ENCODE results near the gene UQCRH.
"Not testable (repeated sequence)": the region's sequence is repeated elsewhere in the genome, so short reads cannot be mapped to it uniquely, and the experiment has no call there.

The UQCRH gene

DNA sequence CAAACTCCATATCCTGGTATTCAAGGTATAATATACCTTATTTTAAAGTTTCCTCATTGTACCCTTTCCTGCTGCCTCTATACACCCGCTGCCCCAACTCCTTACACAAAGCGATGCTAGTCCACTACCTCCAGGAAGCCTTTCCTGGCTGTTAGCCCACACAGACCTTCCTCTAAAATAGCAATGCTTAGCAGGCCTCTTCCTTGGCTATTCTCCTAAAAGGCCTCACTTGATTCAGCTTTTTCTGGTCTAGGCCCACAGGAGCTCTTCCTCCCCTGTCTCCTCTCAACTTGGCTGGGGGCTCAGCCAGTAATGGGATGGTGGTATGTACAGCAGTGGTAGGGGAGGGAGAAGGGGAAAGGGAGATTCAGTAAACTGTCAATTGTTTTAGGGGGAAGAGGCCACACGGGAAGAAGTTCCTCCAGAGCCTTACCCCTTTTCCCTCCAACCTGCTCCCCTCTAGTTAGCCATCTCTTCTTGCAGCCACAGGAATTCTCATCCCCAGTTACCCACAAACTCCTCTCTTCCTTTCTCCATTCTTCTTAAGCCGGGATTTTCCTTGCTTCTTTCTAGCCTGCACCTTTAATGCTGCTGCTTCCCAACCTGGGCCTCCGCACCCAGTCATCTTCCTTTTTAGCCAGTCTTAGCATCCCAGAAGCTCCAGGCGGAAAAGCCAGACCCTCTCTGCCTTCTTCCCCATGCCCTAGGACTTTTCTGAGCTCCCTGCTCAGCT is 2.7 kb upstream of the UQCRH start:
- DNase-seq (ENCODE audit: low spot score) = no peak

DNA sequence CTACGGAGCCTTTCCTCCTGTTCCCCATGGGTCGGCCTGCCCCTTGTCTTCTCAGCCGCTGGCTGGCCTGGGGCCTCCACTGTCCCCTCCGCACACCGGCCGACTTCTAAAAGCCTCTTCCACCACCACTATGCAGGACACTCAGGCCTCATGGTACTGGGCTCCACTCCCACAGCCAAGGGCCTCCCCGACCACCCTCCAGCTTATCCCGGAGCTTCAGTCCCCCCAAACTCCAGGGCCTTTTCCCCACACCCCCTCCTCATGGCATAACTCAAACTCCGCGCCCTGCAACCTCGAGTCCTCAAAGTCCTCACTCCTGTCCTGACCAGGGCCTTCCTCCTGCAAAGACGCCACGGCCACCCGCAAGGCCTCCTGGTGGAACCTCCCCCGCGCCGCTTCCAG is 2.1 kb upstream of the UQCRH start:
- no peak for DNase-seq (ENCODE audit: low spot score)

GRCh38 chr1:46301808-46302640 is 1.5 kb upstream of the UQCRH start:
- peak; percentile 71 for DNase-seq (ENCODE audit: low spot score)

- no peak for DNase-seq (ENCODE audit: low spot score)
These were observed 859 bp upstream of the UQCRH start for GRCh38 chr1:46302641-46303037.

DNA sequence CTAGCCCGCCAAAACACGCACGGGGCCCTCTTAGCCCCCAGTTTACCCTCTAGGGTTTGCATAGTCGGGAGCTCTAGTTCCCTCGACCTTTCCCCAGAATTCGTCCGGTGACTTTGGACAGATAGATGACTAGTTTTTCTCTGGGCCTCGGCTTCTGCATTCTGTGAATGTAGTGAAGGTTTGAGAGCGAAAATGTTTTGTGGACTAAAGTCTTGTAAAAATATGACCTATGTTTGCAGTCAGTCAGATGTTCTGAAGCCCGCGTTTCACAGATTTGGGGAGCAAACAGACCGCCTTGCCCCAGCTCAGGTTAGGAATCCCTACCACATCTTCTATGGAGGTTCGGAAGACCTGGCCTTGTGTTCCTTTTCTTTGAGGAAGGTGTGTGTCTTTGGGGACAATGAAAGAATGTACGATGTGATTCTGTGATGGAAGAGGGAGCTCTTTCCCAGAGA is 401 bp downstream of the UQCRH start:
- no peak for DNase-seq (ENCODE audit: low spot score)

DNA sequence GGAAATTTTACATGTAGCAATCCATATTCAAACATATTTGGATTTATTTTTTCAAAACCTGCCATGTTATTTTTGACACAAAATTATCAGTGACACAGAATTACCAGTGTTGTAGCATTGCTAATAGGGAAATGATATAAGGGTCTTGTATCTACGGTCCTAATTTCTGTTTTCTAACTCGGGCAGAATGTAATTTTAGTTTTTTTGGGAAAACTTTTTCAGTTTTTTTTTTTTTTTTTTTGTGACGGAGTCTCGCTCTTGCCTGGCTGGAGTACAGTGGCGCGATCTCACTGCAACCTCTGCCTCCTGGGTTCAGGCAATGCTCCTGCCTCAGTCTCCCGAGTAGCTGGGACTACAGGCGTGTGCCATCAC is 2.6 kb downstream of the UQCRH start:
- no peak for DNase-seq (ENCODE audit: low spot score)

GRCh38 chr1:46309401-46310159 is 6.1 kb downstream of the UQCRH start:
- DNase-seq (ENCODE audit: low spot score) = no peak

DNA sequence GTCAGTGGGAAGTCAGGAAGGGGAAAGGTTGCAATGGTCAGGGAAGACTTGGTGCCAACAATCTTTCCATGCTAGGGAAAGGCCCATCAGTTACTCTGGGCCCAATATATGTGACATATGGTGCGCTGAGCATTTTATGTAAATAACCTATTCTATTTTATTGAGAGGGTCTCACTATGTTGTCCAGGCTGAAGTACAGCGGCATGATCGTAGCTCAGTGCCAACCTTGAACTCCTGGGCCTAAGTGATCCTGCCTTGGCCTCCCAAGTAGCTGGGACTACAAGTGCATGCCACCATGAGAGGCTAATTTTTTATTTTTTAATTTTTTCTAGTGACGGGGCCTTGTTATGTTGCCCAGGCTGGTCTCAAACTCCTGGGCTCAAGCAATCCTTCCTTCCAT is 6.8 kb downstream of the UQCRH start:
- DNase-seq (ENCODE audit: low spot score) = no peak

GRCh38 chr1:46315669-46316403 is 12.3 kb downstream of the UQCRH start:
- DNase-seq (ENCODE audit: low spot score) = no peak

DNA sequence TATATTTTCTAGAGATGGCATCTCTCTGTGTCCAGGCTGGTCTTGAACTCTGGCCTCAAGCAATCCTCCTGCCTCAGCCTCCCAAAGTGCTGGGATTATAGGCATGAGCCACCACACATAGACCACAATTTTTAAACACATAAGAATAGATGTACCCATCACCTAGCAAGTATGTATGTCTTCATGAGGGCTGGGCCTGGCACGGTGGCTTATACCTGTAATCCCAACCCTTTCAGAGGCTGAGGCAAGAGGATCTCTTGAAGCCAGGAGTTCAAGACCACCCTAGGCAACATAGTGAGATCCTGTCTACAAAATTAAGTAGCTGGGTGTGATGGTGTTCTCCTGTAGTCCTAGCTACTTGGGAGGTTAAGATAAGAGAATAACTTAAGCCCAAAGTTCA is 13.8 kb downstream of the UQCRH start:
- DNase-seq (ENCODE audit: low spot score) = no peak

DNA sequence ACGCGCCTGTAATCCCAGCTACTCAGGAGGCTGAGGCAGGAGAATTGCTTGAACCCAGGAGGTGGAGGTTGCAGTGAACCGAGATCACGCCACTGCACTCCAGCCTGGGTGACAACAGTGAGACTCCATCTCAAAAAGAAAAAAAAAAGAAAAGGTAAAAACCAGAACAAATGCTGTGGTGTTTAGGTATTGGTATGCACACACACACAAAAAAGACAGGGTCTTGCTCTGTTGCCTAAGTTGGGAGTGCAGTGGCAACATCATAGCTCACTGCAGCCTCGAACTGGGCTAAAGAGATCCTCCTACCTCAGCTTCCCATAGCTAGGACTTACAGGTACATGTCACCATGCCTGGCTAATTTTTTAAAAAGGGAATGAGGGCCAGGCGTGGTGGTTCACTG is 15.8 kb downstream of the UQCRH start:
- not testable (repeated sequence) for DNase-seq (ENCODE audit: low spot score)

DNA sequence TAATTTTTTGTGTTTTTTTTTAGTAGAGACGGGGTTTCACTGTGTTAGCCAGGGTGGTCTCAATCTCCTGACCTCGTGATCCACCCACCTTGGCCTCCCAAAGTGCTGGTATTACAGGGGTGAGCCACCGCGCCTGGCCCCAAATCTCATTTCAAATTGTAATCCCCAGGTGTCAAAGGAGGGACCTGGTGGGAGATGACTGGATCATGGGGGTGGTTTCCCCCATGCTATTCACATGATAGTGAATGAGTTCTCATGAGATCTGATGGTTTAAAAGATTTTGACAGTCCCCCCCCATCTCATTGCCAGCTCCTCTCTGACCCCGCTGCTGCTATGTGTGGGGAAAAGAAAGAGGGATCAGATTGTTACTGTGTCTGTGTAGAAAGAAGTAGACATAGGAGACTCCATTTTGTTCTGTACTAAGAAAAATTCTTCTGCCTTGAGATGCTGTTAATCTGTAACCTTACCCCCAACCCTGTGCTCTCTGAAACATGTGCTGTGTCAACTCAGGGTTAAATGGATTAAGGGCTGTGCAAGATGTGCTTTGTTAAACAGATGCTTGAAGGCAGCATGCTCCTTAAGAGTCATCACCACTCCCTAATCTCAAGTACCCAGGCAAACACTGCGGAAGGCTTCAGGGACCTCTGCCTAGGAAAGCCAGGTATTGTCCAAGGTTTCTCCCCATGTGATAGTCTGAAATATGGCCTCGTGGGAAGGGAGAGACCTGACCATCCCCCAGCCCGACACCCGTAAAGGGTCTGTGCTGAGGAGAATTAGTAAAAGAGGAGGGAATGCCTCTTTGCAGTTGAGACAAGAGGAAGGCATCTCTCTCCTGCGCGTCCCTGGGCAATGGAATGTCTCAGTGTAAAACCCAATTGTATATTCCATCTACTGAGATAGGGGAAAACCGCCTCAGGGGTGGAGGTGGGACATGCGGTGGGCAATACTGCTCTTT is 16.7 kb downstream of the UQCRH start:
- DNase-seq (ENCODE audit: low spot score) = not testable (repeated sequence)

DNA sequence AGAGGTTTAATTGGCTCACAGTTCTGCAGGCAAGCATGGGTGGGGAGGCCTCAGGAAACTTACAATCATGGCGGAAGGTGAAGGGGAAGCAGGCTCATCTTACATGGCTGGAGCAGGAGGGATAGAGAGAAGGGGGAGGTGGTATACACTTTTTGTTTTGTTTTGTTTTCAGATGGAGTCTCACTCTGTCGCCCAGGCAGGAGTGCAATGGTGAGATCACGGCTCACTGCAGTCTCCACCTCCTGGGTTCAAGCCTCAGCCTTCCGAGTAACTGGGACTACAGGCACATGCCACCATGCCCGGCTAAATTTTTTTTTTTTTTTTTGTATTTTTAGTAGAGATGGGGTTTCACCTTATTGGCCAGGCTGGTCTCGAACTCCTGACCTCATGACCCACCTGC is 18.7 kb downstream of the UQCRH start:
- not testable (repeated sequence) for DNase-seq (ENCODE audit: low spot score)

DNA sequence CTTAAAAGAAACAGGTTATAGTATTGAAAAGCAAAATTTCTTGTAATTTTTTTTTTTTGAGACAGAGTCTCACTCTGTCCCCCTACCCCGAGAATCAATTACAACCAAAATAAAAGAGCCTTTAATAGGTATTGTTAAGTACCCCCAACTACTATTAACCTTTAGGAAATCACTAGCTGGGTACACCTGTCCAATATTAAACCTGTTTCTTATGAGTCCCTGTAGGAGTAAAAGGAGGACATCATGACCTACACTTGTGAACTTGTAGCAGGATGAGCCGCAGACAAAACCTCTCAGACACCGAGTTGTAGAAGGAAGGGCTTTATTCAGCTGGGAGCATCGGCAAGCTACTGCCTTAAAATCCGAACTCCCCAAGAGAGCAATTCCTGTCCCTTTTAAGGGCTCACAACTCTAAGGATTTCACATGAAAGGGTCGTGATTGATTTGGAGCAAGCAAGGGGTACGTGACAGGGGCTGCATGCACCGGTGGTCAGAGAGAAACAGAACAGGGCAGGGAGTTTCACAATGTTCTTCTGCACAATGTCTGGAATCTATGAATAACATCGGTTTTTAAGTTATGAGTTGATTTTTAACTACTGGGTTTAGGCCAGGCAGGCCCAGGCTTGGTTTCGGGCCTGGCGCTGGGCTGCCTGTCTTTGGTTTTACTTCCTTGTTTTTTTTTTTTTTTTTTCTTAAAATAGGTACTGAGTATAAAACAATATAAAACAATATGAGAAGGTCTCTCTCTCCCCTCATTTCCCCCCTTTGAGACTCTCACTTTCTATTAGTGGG is 22.0 kb downstream of the UQCRH start:
- DNase-seq (ENCODE audit: low spot score) = not testable (repeated sequence)

GRCh38 chr1:46328182-46328581 is 24.7 kb downstream of the UQCRH start:
- not testable (repeated sequence) for DNase-seq (ENCODE audit: low spot score)

GRCh38 chr1:46329807-46330206 is 26.3 kb downstream of the UQCRH start:
- DNase-seq (ENCODE audit: low spot score) = not testable (repeated sequence)

DNA sequence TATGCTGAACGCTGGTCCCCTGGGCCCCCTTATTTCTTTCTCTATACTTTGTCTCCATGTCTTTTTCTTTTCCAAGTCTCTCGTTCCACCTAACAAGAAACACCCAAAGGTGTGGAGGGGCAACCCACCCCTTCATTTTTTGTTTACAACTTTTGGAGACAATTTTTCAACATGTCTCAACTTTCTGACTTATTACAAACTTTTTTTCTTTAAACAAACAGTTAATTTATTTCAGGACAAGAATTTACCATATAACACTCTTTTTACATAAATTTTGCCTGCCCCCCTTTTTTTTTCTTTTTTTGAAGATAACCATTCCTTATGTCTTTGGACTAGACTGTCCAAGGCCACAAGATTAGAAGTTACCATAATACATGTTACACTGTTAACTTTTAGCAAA is 26.9 kb downstream of the UQCRH start:
- DNase-seq (ENCODE audit: low spot score) = not testable (repeated sequence)

GRCh38 chr1:46331786-46332540 is 28.5 kb downstream of the UQCRH start:
- DNase-seq (ENCODE audit: low spot score) = not testable (repeated sequence)

Measured in NAMALWA (cell line).